Measurements from ENCODE around the gene PRIMA1.

PRIMA1 gene

GRCh38 chr14:93733631-93734030, 54.7 kb downstream of the PRIMA1 start:
- DNase-seq (ENCODE audit: low read depth in 1 of 2, low spot score in 1 of 2): no peak

DNA sequence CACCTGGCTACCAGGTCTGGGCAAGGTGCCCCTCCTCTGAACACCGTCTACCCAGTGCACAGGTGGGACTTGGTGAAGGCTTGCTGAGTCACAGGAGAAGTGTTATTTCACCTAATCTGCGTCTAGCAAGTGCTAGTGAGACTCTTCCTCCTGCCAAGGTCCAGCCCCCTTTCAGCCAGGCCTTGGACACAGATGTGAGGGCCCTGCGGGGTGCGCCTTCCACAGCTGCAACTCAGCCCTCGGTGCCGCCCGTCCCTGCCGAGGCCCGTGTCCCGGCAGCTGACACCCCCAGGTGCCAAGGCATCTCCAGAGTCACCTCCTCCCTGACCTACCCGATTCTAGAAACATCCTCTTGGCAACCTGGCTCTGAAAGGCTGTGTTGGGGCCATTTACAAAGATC, 55.1 kb downstream of the PRIMA1 start:
- DNase-seq (ENCODE audit: low read depth in 1 of 2, low spot score in 1 of 2): no peak

DNA sequence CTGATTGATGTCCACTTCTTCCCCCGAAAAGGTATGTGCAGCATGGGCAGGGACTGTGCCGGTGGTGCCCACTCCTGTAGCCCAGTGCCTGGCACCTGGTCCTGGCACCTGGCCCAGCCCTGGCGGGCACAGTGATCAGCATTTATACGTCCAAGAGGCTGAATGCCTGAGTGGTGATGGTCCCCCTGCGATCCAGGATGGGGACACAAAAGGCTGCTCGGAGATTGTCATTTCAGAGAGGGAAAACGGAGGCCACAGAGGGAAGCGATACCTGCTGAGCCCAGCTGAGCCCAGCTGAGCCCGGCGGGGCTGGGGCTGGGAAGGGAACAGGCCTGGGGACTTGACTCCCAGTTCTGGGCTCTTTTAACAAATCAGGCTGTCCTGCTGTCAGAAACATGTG, 55.8 kb downstream of the PRIMA1 start:
- no peak for DNase-seq (ENCODE audit: low read depth in 1 of 2, low spot score in 1 of 2)

GRCh38 chr14:93731753-93732152, 56.5 kb downstream of the PRIMA1 start:
- no peak for DNase-seq (ENCODE audit: low read depth in 1 of 2, low spot score in 1 of 2)

DNA sequence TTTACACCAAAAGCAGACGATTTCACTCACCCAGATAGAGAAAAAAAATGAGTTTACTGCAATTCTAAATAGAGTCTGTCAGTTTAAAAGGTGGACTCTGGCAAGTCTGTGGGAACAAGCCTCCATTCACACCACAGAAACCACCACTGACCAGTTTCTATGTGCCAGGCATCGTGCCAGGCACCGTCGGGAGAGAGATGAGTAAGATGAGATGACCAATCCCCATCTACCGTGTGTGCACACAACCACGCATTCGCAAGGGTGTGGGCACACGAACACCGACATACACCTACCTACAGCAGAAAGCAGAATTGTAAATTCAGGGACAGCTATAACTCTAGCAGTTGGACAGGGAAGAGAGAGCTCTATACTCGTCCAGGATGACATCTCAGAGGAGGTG, 58.3 kb downstream of the PRIMA1 start:
- no peak for DNase-seq (ENCODE audit: low read depth in 1 of 2, low spot score in 1 of 2)

DNA sequence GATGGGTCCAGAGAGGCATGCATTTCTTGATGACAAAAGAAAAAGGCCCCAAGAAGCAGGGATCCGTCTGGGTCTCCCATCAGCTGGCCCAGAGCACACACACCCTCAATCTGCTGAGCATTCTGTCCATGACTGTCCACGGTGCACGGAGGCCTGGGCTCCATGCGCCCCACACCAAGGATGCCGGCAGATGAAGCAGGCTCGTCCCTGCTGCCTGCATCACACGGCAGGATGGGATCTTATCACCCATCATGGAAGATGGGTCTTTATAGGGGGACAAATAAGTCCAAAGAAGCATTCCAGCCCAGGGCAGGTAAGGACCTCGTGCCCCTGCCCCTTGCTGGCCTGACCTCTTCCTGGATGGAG, 59.7 kb downstream of the PRIMA1 start:
- DNase-seq (ENCODE audit: low read depth in 1 of 2, low spot score in 1 of 2): no peak

DNA sequence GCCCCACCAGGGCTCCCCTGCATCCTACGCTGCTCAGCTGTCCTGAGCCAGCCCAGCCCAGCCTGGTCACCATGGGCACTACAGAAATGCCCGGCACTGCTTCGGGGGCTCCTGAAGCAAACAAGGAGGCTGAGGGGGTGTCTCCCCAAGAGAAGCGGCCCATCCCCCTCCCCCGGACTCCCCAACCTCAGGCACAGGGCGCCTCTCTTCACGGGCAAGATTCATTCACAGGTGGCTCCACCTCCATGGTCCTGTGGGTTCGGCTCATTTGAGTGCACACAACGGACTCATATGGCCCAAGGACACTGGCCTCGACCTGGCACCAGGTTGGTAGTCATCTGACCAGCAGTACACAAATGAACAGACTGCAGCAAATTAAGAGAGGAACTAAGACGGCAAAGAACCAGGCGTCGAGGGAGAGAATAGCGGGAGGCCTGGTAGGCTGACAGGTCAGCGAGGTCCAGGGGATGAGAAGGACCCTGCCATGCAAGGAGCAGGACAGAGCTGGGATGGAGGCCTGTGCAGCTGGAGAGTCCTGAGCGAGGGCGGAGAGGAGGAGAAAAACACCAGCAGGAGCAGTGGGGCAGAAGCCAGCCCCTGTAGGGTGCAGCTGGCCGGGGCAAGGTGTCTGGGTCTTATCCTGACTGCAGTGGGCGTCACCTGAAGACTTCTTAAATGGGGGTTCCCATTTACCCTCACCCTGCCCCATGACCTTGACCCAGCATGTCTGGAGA, 60.2 kb downstream of the PRIMA1 start:
- no peak for DNase-seq (ENCODE audit: low read depth in 1 of 2, low spot score in 1 of 2)

- DNase-seq (ENCODE audit: low read depth in 1 of 2, low spot score in 1 of 2): no peak
Observed at GRCh38 chr14:93727039-93727740, 61.1 kb downstream of the PRIMA1 start.

GRCh38 chr14:93725993-93726392, 62.3 kb downstream of the PRIMA1 start:
- no peak for DNase-seq (ENCODE audit: low read depth in 1 of 2, low spot score in 1 of 2)

GRCh38 chr14:93725002-93725582, 63.2 kb downstream of the PRIMA1 start:
- DNase-seq (ENCODE audit: low read depth in 1 of 2, low spot score in 1 of 2): no peak

DNA sequence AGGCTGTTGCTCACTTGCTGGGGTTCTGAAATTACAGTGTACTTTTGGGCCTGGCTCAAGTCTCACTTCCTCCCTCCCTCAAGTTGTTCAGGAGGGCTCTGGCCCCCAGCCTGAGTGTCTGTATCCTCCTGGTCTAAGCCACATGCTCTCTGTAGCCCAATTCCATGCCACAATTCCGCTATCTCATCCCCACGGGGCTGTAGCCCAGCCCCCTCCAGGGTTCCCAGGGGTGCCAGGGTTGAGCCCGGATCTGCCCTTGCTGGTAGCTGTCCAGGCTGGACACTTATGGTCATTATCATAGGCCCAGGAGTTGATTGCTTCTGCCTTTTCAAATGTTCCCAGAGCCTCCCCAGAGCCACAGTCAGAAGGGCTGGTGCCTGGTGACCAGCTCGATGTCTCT, 65.3 kb downstream of the PRIMA1 start:
- no peak for DNase-seq (ENCODE audit: low read depth in 1 of 2, low spot score in 1 of 2)

GRCh38 chr14:93720981-93721483, 67.3 kb downstream of the PRIMA1 start:
- DNase-seq (ENCODE audit: low read depth in 1 of 2, low spot score in 1 of 2): no peak

DNA sequence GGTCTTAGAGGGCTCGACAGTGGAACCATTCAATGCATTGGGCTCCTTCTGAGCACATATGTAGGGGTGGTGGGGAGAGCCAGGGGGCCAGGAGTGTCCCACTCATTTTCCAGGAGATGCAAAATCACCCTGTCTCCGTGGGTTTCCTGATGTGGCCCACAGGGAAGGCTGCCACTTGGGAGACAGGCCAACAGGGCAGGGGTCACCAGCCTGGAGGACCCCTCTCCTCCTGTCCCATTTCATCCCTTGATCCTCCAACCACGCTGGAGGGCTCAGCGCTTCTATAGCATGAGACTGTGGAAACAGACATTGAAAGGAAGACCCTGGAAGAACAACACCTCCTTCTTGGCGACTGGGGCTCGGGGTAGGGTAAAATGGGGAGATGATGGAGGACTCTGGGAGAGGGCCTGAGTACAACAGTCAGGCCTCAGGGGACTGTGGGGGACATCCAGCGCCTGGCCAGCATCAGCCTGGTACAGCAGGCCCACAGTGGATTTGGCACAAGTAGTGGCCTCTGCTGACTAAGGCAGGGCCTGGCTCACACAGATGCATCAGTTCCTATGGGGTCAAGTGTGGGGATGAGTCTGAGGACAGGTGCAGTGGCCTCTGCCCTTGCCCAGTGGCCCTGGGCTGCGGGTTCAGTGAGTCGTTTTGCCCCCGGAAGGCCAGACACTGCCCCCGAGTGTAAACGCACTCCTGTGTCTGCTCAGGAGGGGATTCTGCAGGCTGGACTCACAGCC, 68.0 kb downstream of the PRIMA1 start:
- no peak for DNase-seq (ENCODE audit: low read depth in 1 of 2, low spot score in 1 of 2)

- no peak for DNase-seq (ENCODE audit: low read depth in 1 of 2, low spot score in 1 of 2)
Observed at GRCh38 chr14:93719256-93719655, 69.0 kb downstream of the PRIMA1 start.

GRCh38 chr14:93717668-93718320, 70.5 kb downstream of the PRIMA1 start:
- DNase-seq (ENCODE audit: low read depth in 1 of 2, low spot score in 1 of 2): no peak

GRCh38 chr14:93716746-93717667, 71.3 kb downstream of the PRIMA1 start:
- DNase-seq (ENCODE audit: low read depth in 1 of 2, low spot score in 1 of 2): no peak

DNA sequence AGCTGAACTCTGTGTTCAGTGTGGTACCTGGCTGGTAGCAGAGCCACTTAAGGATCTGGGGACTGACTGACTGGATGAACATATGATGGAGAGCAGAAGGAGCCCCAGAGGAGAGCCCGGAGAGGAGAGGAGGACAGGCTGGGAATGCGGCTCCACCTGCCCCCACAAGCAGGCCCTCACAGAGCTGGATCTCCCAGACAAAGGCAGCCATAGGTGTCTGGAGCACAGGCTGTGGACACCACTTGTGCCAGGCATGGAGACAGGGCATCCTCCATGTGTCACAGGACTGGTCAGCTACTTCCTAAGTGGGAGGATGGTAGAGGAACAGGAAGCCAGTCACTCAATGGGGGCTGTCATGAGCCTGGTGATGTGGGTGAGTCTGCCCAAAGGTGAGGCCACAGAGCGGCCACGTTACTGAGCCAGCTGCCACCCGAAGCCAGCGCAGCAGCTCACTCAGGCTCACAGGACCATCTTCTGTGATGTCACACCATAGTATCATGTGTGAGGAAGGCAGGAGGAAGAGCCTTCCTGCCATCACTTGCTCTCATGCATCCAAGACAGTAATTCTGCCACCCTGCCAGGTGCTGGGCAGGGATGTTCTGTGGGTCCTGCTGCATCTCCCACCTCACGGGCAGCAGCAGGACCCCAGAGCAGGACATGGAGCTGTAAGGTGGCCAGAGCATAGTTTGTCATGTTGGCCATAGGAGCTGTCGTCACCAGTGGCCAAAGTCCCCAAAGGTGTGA, 72.1 kb downstream of the PRIMA1 start:
- DNase-seq (ENCODE audit: low read depth in 1 of 2, low spot score in 1 of 2): no peak

DNA sequence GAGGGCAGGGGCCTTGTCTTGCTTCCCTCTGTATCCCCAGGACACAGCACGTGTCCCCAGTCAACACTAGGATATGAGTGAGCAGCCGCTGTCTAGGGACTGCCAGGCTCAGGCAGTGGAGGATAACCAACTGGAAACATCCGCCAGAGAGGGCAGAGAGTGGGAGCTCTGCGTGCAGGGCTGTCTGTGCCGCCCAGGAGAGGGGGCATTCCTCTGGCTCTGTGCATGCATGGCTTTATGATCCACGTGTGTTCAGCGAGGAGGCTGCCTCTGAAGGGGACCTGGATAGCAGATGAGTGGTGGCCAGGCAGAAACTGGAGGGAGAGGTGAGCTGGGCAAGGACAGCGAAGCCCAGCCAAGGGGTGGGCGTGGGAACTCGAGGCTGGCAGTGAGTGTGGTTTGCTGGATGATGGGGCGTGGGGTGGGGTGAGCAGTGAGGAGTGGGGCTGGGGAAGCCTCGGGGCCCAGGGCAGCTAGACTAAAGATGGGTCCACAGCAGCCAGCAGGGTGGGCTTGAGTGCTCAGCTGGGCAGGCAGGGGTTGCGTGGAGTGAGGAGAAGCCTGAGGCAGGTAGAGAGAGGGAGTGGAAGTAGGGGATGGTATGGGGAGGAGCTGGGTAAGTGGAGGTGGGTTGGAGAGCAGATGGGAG, 72.9 kb downstream of the PRIMA1 start:
- DNase-seq (ENCODE audit: low read depth in 1 of 2, low spot score in 1 of 2): no peak

GRCh38 chr14:93714605-93715004, 73.7 kb downstream of the PRIMA1 start:
- no peak for DNase-seq (ENCODE audit: low read depth in 1 of 2, low spot score in 1 of 2)

Measured in stimulated activated CD4-positive, alpha-beta T cell treated with anti-CD3 and anti-CD28 coated beads, Interleukin-15, amount 100 ng/mL, for 1 hour (primary cell).